ENCODE results near the gene GLG1. TPM values are rescaled to one million over a fixed set of nuclear protein-coding genes. Genes with fewer than 3 reads are reported as not detected.
A peak's percentile ranks its signal among the peaks of the same experiment; 100 is the strongest.

GLG1 gene
- total and polyA plus RNA-seq, 4 donors, result 22.2 to 71.5 (median 47.9) TPM

DNA sequence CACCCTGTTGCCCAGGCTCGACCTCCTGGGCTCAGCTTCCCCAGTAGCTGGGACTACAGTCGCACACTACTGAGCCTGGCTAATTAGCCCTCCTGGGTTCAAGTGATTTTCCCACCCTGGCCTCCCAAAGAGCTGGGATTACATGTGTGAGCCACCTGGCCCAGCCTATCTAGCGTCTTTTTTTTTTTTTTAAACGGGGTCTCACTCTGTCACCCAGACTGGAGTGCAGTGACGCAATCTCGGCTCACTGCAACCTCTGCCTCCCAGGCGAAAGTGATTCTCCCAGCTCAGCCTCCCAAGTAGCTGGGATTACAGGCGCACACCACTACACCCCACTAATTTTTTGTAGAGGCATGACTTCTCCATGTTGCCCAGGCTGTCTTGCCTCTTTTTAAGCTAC is 33.3 kb downstream of the GLG1 start:
- no peaks in the 10 kb centered on the region for H3K27me3 ChIP-seq (ENCODE audit: control insufficient read depth in 4 of 4, insufficient read depth in 4 of 4, low read length in 3 of 4)
- DNase-seq (ENCODE audit: low spot score), result no peak
- peaks cover 15 to 42% (median 27%) of the 10 kb centered on the region in 4 donors for H3K4me1 ChIP-seq (ENCODE audit: control insufficient read depth in 4 of 4, insufficient read depth in 4 of 4, low read length in 3 of 4)
- H3K4me3 ChIP-seq (ENCODE audit: low read depth in 1 of 3, low read length in 3 of 3), result no peak overlapping the region
- no peak overlapping the region for H3K9ac ChIP-seq (ENCODE audit: low read depth in 1 of 2, low read length in 2 of 2)
- 68% methylated on average over 8 of the region's 8 CpGs for WGBS
- H3K36me3 ChIP-seq (ENCODE audit: control insufficient read depth in 4 of 4, insufficient read depth in 3 of 4, low read depth in 1 of 4, low read length in 3 of 4), result no peaks in the 10 kb centered on the region
- TF ChIP-seq FOXA1 (IDR thresholded peaks at IDR 0.05) (no peak), RAD21 (IDR thresholded peaks at IDR 0.05) (no peak), HNF4G (IDR thresholded peaks at IDR 0.05) (no peak), TAF1 (conservative IDR thresholded peaks at IDR 0.05) (no peak)
- no peak overlapping the region for H3K27ac ChIP-seq (ENCODE audit: low read depth in 1 of 2, low read length in 2 of 2)
- H3K9me3 ChIP-seq (ENCODE audit: control insufficient read depth in 4 of 4, low read length in 3 of 4), result no peaks in the 10 kb centered on the region

DNA sequence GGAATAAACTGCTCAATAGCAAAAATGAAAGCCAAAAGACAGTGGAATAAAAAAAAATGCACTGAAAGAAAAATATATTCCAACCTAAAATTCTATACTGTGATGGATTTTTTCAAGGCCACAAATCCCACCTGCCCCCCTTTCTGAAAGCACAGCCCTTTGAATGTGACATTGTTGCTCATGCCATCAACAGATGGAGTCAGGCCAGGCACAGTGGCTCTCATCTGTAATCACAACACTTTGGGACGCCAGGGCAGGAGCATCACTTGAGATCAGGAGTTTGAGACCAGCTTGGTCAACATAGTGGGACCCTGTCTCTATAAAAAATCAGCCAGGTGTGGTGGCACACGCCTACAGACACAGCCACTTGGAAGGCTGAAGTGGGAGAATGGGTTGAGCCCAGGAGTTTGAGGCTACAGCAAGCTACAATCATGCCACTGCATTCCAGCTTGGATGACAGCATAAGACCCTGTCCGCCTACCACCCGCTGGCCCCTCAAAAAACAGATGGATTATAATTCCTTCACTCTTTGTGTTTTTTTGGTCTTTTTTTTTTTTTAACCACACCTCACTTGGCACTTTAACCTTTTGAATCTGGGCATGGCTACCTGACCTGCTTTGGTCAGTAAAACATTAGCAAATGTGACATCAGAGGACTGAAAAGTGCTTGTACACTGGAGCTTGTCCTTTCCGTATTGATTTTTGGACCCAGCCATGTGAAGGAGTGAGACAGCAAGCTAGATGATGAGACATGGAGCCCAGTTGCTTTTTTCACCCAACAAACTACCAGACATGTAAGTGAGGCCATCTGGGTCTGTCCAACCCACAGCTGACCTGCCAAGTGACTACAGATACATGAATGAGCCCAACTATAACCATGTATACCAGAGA is 36.3 kb downstream of the GLG1 start:
- 39% methylated on average over 5 of the region's 5 CpGs for WGBS
- TF ChIP-seq, protein P1, sequence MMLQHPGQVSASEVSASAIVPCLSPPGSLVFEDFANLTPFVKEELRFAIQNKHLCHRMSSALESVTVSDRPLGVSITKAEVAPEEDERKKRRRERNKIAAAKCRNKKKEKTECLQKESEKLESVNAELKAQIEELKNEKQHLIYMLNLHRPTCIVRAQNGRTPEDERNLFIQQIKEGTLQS (IDR thresholded peaks at IDR 0.05), result peak; percentile 57
- peak; percentile 78 for TF ChIP-seq SP1 (IDR thresholded peaks at IDR 0.05)
- TF ChIP-seq TAF1 (conservative IDR thresholded peaks at IDR 0.05), result no peak
- TF ChIP-seq, protein P2, sequence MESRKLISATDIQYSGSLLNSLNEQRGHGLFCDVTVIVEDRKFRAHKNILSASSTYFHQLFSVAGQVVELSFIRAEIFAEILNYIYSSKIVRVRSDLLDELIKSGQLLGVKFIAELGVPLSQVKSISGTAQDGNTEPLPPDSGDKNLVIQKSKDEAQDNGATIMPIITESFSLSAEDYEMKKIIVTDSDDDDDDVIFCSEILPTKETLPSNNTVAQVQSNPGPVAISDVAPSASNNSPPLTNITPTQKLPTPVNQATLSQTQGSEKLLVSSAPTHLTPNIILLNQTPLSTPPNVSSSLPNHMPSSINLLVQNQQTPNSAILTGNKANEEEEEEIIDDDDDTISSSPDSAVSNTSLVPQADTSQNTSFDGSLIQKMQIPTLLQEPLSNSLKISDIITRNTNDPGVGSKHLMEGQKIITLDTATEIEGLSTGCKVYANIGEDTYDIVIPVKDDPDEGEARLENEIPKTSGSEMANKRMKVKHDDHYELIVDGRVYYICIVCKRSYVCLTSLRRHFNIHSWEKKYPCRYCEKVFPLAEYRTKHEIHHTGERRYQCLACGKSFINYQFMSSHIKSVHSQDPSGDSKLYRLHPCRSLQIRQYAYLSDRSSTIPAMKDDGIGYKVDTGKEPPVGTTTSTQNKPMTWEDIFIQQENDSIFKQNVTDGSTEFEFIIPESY (IDR thresholded peaks at IDR 0.05), result peak; percentile 84
- TF ChIP-seq FOXA2 (IDR thresholded peaks at IDR 0.05), result peak; percentile 78
- peak; percentile 83 to 84 for TF ChIP-seq JUND (IDR thresholded peaks at IDR 0.05)
- TF ChIP-seq RAD21 (IDR thresholded peaks at IDR 0.05), result peak; percentile 46 to 59
- TF ChIP-seq HNF4A (conservative IDR thresholded peaks at IDR 0.05), result peak; percentile 93 to 94
- peak; percentile 61 for TF ChIP-seq FOXA1 (IDR thresholded peaks at IDR 0.05)
- TF ChIP-seq, protein P3, sequence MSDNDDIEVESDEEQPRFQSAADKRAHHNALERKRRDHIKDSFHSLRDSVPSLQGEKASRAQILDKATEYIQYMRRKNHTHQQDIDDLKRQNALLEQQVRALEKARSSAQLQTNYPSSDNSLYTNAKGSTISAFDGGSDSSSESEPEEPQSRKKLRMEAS (IDR thresholded peaks at IDR 0.05), result peak; percentile 89
- TF ChIP-seq, protein P4, sequence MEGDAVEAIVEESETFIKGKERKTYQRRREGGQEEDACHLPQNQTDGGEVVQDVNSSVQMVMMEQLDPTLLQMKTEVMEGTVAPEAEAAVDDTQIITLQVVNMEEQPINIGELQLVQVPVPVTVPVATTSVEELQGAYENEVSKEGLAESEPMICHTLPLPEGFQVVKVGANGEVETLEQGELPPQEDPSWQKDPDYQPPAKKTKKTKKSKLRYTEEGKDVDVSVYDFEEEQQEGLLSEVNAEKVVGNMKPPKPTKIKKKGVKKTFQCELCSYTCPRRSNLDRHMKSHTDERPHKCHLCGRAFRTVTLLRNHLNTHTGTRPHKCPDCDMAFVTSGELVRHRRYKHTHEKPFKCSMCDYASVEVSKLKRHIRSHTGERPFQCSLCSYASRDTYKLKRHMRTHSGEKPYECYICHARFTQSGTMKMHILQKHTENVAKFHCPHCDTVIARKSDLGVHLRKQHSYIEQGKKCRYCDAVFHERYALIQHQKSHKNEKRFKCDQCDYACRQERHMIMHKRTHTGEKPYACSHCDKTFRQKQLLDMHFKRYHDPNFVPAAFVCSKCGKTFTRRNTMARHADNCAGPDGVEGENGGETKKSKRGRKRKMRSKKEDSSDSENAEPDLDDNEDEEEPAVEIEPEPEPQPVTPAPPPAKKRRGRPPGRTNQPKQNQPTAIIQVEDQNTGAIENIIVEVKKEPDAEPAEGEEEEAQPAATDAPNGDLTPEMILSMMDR (IDR thresholded peaks at IDR 0.05; ENCODE audit: low read depth, low read length, missing input control), result no peak
- TF ChIP-seq, protein P5, sequence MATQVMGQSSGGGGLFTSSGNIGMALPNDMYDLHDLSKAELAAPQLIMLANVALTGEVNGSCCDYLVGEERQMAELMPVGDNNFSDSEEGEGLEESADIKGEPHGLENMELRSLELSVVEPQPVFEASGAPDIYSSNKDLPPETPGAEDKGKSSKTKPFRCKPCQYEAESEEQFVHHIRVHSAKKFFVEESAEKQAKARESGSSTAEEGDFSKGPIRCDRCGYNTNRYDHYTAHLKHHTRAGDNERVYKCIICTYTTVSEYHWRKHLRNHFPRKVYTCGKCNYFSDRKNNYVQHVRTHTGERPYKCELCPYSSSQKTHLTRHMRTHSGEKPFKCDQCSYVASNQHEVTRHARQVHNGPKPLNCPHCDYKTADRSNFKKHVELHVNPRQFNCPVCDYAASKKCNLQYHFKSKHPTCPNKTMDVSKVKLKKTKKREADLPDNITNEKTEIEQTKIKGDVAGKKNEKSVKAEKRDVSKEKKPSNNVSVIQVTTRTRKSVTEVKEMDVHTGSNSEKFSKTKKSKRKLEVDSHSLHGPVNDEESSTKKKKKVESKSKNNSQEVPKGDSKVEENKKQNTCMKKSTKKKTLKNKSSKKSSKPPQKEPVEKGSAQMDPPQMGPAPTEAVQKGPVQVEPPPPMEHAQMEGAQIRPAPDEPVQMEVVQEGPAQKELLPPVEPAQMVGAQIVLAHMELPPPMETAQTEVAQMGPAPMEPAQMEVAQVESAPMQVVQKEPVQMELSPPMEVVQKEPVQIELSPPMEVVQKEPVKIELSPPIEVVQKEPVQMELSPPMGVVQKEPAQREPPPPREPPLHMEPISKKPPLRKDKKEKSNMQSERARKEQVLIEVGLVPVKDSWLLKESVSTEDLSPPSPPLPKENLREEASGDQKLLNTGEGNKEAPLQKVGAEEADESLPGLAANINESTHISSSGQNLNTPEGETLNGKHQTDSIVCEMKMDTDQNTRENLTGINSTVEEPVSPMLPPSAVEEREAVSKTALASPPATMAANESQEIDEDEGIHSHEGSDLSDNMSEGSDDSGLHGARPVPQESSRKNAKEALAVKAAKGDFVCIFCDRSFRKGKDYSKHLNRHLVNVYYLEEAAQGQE (IDR thresholded peaks at IDR 0.05), result peak; percentile 83
- TF ChIP-seq NR2F2 (IDR thresholded peaks at IDR 0.05), result peak; percentile 55
- peak; percentile 91 to 92 for TF ChIP-seq RXRA (IDR thresholded peaks at IDR 0.05)
- peak; percentile 95 for TF ChIP-seq YY1 (IDR thresholded peaks at IDR 0.05)
- TF ChIP-seq EGR1 (IDR thresholded peaks at IDR 0.05; ENCODE audit: low read depth in 2 of 2), result no peak
- peak; percentile 72 for TF ChIP-seq HNF4G (IDR thresholded peaks at IDR 0.05)
- peak in 1 of 2 donors; percentile 55 for TF ChIP-seq GABPA (IDR thresholded peaks at IDR 0.05 in 1 of 2, conservative IDR thresholded peaks at IDR 0.05 in 1 of 2)
- H3K27ac ChIP-seq (ENCODE audit: low read depth in 1 of 2, low read length in 2 of 2), result peak overlapping the region; percentile 86 to 88
- H3K4me3 ChIP-seq (ENCODE audit: low read depth in 1 of 3, low read length in 3 of 3), result no peak overlapping the region
- DNase-seq (ENCODE audit: low spot score), result no peak
- H3K4me1 ChIP-seq (ENCODE audit: control insufficient read depth in 4 of 4, insufficient read depth in 4 of 4, low read length in 3 of 4), result peaks cover 11 to 50% (median 30%) of the 10 kb centered on the region in 4 donors
- H3K27me3 ChIP-seq (ENCODE audit: control insufficient read depth in 4 of 4, insufficient read depth in 4 of 4, low read length in 3 of 4), result no peaks in the 10 kb centered on the region
- H3K9me3 ChIP-seq (ENCODE audit: control insufficient read depth in 4 of 4, low read length in 3 of 4), result no peaks in the 10 kb centered on the region
- H3K9ac ChIP-seq (ENCODE audit: low read depth in 1 of 2, low read length in 2 of 2), result peak overlapping the region in 1 of 2 donors; percentile 67
- no peaks in the 10 kb centered on the region for H3K36me3 ChIP-seq (ENCODE audit: control insufficient read depth in 4 of 4, insufficient read depth in 3 of 4, low read depth in 1 of 4, low read length in 3 of 4)
